Panc1 (cell line): ENCODE measurements around the gene MAP2K5. TPM values are rescaled to one million over a fixed set of nuclear protein-coding genes. Genes with fewer than 3 reads are reported as not detected.
A peak's percentile ranks its signal among the peaks of the same experiment; 100 is the strongest.

Experiments
- ATAC-seq: fragments of 200-7000 bp; cut with Tn5 transposase; 2 replicates; pipeline ENCODE4 v1.9.1; 2020; ENCODE audit warnings: mild to moderate bottlenecking, moderate library complexity
- BruUV-seq: library from RNA; stranded (reverse); fragments of 400-500 nt; replicated peaks from 2 replicates; lab custom pipeline; 2021; lab: Mats Ljungman, UMichigan
- CTCF ChIA-PET: fragments of 300-600 bp; sonication (Branson Sonifier 250); formaldehyde crosslinking; loops from one replicate; lab custom pipeline; 2022; ENCODE audit warnings: antibody characterized with exemption; lab: Charles Lee
- POLR2A ChIA-PET: fragments of 300-600 bp; sonication (Branson Sonifier 250); formaldehyde crosslinking; loops from one replicate; lab custom pipeline; 2022; ENCODE audit warnings: antibody characterized with exemption; lab: Charles Lee
- DNase-seq: peaks from one replicate; pipeline ENCODE4 v3.0.0-alpha.2; 2010; ENCODE audit warnings: low read depth, low spot score
- H3K27ac ChIP-seq: 2 replicates; pipeline ENCODE4 v1.5.1; 2011; ENCODE audit warnings: mild to moderate bottlenecking, low read length, inconsistent platforms
- H3K27me3 ChIP-seq: fragments of 200-500 bp; sonication (Bioruptor generic); 2 replicates; pipeline ENCODE4 v1.6.0; 2014; ENCODE audit warnings: low read length, inconsistent platforms; ENCODE audit not compliant: control insufficient read depth, insufficient read depth
- H3K36me3 ChIP-seq: fragments of 200-500 bp; sonication (Bioruptor generic); 2 replicates; pipeline ENCODE4 v1.5.1; 2014; ENCODE audit warnings: inconsistent platforms, mild to moderate bottlenecking, low read length, moderate library complexity; ENCODE audit not compliant: control insufficient read depth, insufficient read depth
- H3K4me1 ChIP-seq: 2 replicates; pipeline ENCODE4 v1.5.1; 2011; ENCODE audit warnings: inconsistent platforms, mild to moderate bottlenecking, low read length, moderate library complexity; ENCODE audit not compliant: control insufficient read depth, insufficient read depth
- H3K4me3 ChIP-seq, 2 experiments: 2 replicates each; pipeline ENCODE4 v1.5.1; 2011 to 2012; ENCODE audit warnings: low read depth in 2 of 2, low read length in 2 of 2, mild to moderate bottlenecking in 2 of 2, inconsistent platforms in 1 of 2, moderate library complexity in 1 of 2
- H3K9me3 ChIP-seq: fragments of 200-500 bp; sonication (Bioruptor generic); 2 replicates; pipeline ENCODE4 v1.5.1; 2014; ENCODE audit warnings: low read depth, mild to moderate bottlenecking, inconsistent platforms, low read length, moderate library complexity; ENCODE audit not compliant: control insufficient read depth, insufficient read depth
- POLR2AphosphoS5 ChIP-seq: IDR thresholded peaks from 2 replicates; pipeline ENCODE4 v1.6.1; 2012; ENCODE audit warnings: mild to moderate bottlenecking, low read depth, low read length, moderate library complexity
- SIN3A ChIP-seq: IDR thresholded peaks from 2 replicates; pipeline ENCODE4 v1.6.1; 2012; ENCODE audit warnings: low read depth, mild to moderate bottlenecking, low read length, moderate library complexity, borderline replicate concordance; ENCODE audit not compliant: insufficient read depth
- TCF7L2 ChIP-seq: IDR thresholded peaks from 2 replicates; pipeline ENCODE4 v1.6.1; 2011; ENCODE audit warnings: mild to moderate bottlenecking, low read depth, low read length, inconsistent platforms
- in situ Hi-C: cut with HindIII; loops from 2 replicates; pipeline ENCODE4 v1.10.0; 2016; ENCODE audit warnings: low sequenced_read_pairs, low pct_unique_long_range_greater_than_20kb
- intact Hi-C: fragments of 100-400 bp; cut with micrococcal nuclease; formaldehyde crosslinking; loops from one replicate; pipeline ENCODE4 v1.10.0; 2022; ENCODE audit not compliant: unreplicated experiment
- total RNA-seq: library from RNA; stranded (reverse); gene quantifications from one replicate; pipeline ENCODE4 v1.2.1, GENCODE V29; 2021; ENCODE audit not compliant: unreplicated experiment
- TF ChIP-seq, protein P1 (sequence below), 2 experiments: IDR thresholded peaks; 2 replicates each; pipeline ENCODE4 v1.6.1; 2011 to 2012; ENCODE audit warnings: low read depth in 2 of 2, control low read depth in 1 of 2, low read length in 1 of 2, mild to moderate bottlenecking in 1 of 2, moderate library complexity in 1 of 2; ENCODE audit not compliant: insufficient read depth in 1 of 2
- TF ChIP-seq, protein P2 (sequence below): fragments of 450-650 bp; IDR thresholded peaks from 2 replicates; pipeline ENCODE4 v1.5.1; 2017; ENCODE audit warnings: mild to moderate bottlenecking

Gene MAP2K5
- total RNA-seq, 1 experiment from 2014 or later, result 18.3 TPM

DNA sequence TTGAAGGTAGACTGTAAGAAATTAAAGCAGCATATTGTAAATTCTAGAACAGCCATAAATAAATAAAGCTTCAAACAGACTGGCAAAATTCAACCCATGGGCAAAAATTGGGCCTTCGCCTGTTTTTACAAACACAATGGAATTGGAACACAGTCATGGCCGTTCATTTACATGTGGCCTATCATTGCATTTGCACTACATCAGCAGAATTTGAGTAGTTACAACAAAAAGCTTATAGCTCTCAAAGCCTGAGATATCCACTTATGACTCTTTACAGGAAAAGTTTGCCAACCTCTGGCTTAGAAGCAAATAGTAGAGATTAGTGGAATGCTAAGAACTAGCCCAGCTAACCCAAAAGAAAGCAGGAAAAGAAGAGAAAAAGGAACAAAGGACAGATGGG, 143.2 kb downstream of the MAP2K5 start:
- POLR2A ChIA-PET, result no interaction called here
- Histone ChIP-seq H3K9me3 (peaks cover 25% of the 10 kb centered on the region), H3K27ac (no peak overlapping the region), H3K27me3 (no peaks in the 10 kb centered on the region), H3K4me1 (no peaks in the 10 kb centered on the region), H3K36me3 (no peaks in the 10 kb centered on the region), H3K4me3 (no peak overlapping the region)
- in situ Hi-C loops (no loop called here), intact Hi-C loops (no loop called here)
- CTCF ChIA-PET, result interaction anchor here (0.6 kb wide), 1 partner anchor 1588 kb away, joined by 3 read pairs; no protein-coding TSS in a partner anchor
- TF ChIP-seq TCF7L2 (no peak), SIN3A (no peak), POLR2AphosphoS5 (no peak)
- TF ChIP-seq, protein P1, sequence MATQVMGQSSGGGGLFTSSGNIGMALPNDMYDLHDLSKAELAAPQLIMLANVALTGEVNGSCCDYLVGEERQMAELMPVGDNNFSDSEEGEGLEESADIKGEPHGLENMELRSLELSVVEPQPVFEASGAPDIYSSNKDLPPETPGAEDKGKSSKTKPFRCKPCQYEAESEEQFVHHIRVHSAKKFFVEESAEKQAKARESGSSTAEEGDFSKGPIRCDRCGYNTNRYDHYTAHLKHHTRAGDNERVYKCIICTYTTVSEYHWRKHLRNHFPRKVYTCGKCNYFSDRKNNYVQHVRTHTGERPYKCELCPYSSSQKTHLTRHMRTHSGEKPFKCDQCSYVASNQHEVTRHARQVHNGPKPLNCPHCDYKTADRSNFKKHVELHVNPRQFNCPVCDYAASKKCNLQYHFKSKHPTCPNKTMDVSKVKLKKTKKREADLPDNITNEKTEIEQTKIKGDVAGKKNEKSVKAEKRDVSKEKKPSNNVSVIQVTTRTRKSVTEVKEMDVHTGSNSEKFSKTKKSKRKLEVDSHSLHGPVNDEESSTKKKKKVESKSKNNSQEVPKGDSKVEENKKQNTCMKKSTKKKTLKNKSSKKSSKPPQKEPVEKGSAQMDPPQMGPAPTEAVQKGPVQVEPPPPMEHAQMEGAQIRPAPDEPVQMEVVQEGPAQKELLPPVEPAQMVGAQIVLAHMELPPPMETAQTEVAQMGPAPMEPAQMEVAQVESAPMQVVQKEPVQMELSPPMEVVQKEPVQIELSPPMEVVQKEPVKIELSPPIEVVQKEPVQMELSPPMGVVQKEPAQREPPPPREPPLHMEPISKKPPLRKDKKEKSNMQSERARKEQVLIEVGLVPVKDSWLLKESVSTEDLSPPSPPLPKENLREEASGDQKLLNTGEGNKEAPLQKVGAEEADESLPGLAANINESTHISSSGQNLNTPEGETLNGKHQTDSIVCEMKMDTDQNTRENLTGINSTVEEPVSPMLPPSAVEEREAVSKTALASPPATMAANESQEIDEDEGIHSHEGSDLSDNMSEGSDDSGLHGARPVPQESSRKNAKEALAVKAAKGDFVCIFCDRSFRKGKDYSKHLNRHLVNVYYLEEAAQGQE (IDR thresholded peaks at IDR 0.05; ENCODE audit: insufficient read depth in 1 of 2, low read depth in 2 of 2, low read length in 1 of 2), result no peak
- ATAC-seq (no peak), DNase-seq (no peak)
- BruUV-seq, result no TSS peak

DNA sequence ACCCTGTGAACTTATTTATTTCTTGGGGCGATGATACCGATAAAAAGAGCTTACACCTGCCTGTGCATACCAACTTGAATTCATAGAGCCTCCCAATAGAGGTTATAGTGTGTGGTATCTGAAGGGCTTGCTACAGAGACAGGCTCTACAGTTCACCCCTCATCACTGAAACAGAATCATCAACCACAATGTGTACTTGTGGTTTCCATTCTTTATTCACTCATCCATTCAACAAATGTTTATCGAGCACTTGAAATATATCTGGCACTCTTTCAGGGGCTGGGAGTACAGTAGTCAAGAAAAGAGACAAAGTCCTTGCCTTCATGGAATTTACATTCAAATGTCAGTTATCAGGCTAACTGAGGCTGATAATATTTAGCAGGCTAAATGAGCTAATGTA, 148.4 kb downstream of the MAP2K5 start:
- in situ Hi-C loops, result no loop called here
- DNase-seq (no peak), ATAC-seq (0 out of 2 replicates have a peak, but pooled peaks have one; percentile 62)
- BruUV-seq, result no TSS peak
- Histone ChIP-seq H3K9me3 (peaks cover under 1% of the 10 kb centered on the region; the same call in 1 of the 2 replicates), H3K27me3 (no peaks in the 10 kb centered on the region), H3K4me3 (no peak overlapping the region), H3K27ac (no peak overlapping the region), H3K4me1 (no peaks in the 10 kb centered on the region), H3K36me3 (no peaks in the 10 kb centered on the region)
- POLR2A ChIA-PET, result no interaction called here
- intact Hi-C loops, result no loop called here
- TF ChIP-seq POLR2AphosphoS5 (no peak), TCF7L2 (no peak), SIN3A (no peak)
- TF ChIP-seq, protein P2, sequence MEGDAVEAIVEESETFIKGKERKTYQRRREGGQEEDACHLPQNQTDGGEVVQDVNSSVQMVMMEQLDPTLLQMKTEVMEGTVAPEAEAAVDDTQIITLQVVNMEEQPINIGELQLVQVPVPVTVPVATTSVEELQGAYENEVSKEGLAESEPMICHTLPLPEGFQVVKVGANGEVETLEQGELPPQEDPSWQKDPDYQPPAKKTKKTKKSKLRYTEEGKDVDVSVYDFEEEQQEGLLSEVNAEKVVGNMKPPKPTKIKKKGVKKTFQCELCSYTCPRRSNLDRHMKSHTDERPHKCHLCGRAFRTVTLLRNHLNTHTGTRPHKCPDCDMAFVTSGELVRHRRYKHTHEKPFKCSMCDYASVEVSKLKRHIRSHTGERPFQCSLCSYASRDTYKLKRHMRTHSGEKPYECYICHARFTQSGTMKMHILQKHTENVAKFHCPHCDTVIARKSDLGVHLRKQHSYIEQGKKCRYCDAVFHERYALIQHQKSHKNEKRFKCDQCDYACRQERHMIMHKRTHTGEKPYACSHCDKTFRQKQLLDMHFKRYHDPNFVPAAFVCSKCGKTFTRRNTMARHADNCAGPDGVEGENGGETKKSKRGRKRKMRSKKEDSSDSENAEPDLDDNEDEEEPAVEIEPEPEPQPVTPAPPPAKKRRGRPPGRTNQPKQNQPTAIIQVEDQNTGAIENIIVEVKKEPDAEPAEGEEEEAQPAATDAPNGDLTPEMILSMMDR, result no peak
- TF ChIP-seq, protein P1 (IDR thresholded peaks at IDR 0.05; ENCODE audit: insufficient read depth in 1 of 2, low read depth in 2 of 2, low read length in 1 of 2), result no peak
- CTCF ChIA-PET, result no interaction called here
